Inferior parietal cortex (tissue), 1 donor: ENCODE data around the gene ZMYM2.

ENCODE experiments used
- DNase-seq: peaks from one replicate; pipeline ENCODE4 v3.0.0-alpha.2; 2016; ENCODE audit errors: extremely low spot score

Gene ZMYM2

GRCh38 chr13:20045950-20046548, 87.5 kb downstream of the ZMYM2 start:
- no peak for DNase-seq

DNA sequence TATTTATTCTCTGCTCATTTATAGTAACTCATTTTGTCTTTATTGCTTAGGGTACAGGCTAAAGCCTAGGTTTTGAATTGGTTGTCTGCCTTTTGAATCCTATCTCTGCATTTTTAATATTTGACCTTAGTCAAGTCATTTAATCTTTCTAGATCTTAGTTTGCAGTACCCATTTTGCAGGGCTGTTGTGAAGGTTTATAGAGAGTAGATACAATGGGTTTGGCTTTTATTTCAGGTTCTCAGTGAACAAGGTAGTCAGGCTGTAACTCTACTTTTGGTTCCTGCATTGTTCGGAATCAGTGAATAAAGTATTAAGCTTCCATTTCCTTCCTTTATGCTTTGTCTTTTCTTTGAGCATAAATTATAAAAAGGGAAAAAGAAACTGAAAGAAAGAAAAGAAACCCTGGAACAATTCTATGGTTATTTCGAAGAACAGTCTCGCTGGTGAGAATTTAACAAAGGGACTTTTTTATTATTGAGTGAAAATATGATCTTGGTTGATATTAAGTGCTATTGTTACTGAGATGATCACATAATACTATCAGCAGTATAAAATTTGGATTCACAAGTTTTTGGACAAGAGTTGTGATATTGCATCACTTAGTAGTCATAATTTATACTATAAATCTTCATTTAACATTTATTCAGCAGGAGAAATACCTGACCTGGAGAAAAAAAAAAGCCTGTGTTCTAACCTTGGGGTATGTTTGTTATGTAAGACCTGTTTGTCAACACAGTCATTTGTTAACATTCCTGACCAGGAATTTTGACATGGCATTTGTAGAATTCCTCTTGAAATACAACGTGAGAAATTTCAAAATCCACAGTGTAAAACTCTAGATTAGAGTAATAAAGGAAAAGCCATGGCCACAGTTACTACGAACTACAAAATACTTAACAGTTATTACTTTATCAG, 91.3 kb downstream of the ZMYM2 start:
- no peak for DNase-seq

GRCh38 chr13:20051366-20051765, 92.8 kb downstream of the ZMYM2 start:
- no peak for DNase-seq

GRCh38 chr13:20053016-20053415, 94.5 kb downstream of the ZMYM2 start:
- no peak for DNase-seq

GRCh38 chr13:20053891-20054290, 95.4 kb downstream of the ZMYM2 start:
- no peak for DNase-seq

- DNase-seq: no peak
Measured at GRCh38 chr13:20054586-20054985, 96.1 kb downstream of the ZMYM2 start.

DNA sequence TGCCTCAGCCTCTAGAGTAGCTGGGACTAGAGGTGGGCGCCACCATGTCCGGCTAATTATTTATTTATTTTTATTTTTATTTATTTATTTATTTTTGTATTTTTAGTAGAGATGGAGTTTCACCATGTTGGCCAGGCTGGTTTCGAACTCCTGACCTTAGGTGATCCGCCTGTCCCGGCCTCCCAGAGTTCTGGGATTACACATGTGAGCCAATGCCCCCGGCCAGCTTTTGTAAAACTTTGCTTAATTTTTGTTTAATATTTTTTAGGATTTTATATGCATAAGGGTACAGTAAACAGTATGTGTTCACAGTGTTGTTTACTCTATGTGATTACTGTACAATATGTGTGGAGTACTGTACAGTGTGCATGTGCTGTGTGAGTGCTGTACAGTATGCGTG, 98.7 kb downstream of the ZMYM2 start:
- DNase-seq: no peak

GRCh38 chr13:20057963-20058362, 99.4 kb downstream of the ZMYM2 start:
- DNase-seq: no peak

DNA sequence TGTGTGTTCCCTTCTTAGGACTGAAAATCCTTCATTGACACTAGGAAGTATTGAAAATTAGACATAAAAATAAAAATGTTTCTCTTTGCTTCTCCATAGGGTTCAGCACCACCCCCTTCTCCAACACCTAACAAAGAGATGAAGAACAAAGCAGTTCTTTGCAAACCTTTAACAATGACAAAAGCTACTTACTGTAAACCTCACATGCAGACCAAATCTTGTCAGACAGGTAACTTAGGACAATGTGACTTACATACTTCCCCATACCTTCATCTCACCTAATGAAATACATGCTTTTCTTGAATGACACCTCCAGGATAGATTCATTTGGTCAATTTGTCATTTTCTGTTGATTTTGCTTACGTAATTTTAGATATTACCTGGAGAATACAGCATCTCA, 99.9 kb downstream of the ZMYM2 start:
- no peak for DNase-seq

GRCh38 chr13:20064128-20064527, 105.6 kb downstream of the ZMYM2 start:
- no peak for DNase-seq

DNA sequence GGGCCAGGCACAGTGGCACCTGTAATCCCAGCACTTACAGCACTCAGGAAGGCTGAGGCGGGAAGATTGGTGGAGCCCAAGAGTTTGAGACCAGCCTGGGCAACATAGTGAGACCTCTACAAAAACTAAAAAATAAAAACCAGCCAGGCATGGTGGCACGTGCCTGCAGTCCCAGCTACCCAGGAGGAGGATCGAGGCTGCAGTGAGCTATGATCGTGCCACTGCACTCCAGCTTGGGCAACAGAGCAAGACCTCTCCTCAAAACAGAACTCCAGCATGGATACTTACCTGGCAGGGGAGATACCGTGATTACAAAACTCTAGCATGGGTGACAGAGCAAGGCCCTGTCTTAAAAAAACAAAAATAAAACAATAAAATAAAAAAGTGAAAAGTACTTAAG, 107.0 kb downstream of the ZMYM2 start:
- no peak for DNase-seq

GRCh38 chr13:20069956-20070355, 111.4 kb downstream of the ZMYM2 start:
- DNase-seq: no peak

- DNase-seq: no peak
Measured at GRCh38 chr13:20073775-20074174, 115.2 kb downstream of the ZMYM2 start.

DNA sequence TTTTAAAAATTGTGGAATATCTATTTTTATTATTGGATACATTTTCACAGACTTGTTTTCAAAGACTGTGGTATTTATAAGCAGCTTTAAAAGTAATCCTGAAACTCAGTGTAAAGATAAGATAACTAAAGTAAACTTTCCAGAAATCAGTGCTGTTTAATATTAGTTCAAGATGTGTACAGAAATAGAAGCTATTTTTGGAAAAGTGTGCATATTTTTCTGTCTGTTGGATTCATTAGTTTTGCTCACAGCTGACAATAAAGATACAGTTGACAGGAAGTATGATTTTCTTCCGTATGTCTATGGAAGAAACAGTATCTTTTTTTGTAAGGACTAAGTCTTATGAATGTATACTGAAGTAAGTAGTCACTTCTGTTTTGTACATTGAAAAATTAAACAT, 116.4 kb downstream of the ZMYM2 start:
- no peak for DNase-seq

DNA sequence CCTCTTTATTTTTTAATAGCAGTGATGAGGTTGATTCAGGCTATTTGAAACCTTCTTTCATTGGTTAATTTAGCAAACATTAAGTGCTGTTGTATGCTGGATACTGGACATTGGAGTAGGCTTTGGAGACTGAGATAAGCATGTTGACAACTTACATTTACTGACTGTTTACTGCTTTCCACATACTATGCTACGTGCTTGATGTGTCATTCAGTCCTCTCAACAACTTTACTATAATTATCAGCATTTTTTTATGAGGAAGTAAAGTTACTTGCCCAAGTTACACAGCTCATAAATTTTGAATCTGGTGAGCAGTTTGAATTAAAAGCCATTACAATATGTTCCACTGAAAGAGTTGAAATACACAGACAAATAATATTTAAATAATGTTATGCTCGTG, 118.6 kb downstream of the ZMYM2 start:
- DNase-seq: no peak

- no peak for DNase-seq
Measured at GRCh38 chr13:20080377-20081164, 122.0 kb downstream of the ZMYM2 start.

- DNase-seq: no peak
Measured at GRCh38 chr13:20090349-20090748, 131.8 kb downstream of the ZMYM2 start.

DNA sequence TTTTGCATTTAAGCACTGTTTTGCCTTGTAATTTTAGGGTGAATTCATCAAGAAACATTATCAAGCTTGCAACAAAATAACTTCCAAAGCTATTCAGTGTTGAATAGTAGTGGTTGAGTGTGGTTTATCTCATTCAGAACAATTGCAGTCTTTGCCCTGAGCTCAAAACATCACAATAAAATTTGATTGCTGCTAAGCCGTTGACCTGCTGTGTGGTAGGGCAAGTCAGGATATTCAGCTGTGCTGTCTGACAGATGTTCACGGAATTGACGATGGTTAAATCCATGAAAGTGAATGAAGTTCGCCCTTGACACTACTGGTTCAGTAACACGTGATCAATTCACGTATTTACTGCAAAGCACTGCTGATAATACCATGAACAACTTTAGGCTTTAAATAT, 135.4 kb downstream of the ZMYM2 start:
- DNase-seq: no peak

DNA sequence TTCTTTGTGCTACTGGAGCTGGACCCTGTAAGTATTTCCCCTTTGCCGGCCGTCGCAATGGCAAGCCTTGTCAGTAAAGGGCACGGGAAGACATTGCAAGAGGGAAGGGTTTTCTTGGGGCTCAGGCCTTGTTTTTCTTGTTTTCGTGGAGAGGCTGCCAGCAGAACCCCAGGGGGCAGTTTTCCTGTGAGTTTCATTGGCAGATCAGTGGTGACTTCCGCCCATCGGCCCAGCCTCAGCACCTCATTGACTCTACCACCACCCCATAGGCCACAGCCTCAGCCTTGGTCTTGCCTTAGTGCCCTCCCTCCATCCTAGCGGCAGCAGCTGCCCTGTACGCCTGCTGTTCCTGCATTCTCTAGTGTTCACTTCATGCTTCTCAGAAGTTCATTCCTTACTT, 140.8 kb downstream of the ZMYM2 start:
- DNase-seq: no peak

DNA sequence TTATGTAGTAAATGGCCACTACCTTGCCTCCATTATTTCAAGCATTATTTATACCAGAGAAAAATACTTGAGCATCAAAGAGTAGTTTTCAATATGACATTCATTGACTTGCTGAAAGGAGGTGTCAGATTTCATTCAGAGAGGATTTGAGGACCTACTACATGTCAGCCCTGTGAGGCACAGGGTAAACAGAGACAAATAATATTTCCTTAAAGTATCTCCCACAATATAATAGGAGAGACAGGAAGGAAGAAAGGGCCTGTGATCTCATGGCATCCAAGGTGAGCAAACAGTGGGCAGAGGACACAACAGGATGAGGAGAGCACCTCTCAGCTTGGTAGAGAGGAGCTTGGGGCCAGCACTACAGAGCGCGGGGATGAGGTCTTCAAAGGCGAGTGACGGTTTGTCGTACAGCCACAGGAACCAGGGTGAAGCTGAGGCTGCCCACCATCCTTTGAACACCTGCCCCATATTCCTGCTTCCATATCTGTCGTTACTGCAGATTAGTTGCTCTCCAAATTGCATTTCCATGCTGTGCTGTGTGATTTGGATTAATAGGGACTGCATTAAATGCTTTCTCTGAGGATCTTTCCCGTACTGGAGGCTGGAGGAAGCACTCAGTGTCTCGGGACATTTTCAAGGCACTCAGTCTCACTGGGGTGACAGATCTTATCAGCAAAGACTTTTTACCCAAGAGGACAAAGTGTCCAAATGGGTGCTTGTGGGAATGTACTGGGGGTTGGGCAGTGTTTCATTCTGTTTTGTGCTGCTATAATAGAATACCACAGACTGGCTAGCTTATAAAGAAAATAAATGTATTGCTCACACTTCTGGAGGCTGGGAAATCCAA, 143.2 kb downstream of the ZMYM2 start:
- no peak for DNase-seq

- no peak for DNase-seq
Measured at GRCh38 chr13:20102525-20103180, 144.1 kb downstream of the ZMYM2 start.
